Measurements from ENCODE around the gene ARHGAP23. TPM values are rescaled to one million over a fixed set of nuclear protein-coding genes. Genes with fewer than 3 reads are reported as not detected.

Gene ARHGAP23
- total RNA-seq, 1 experiment from 2014 or later, result 83.5 TPM

GRCh38 chr17:38561416-38562214 lies 133.4 kb downstream of the ARHGAP23 start:
- no peak for DNase-seq
- H3K9me3 Mint-ChIP-seq (ENCODE audit: unreplicated experiment), result no peaks in the 10 kb centered on the region
- Histone ChIP-seq H3K4me1 (peaks cover 13% of the 10 kb centered on the region), H3K9me3 (no peaks in the 10 kb centered on the region), H3K36me3 (ENCODE audit: control insufficient read depth, insufficient read depth, low read length) (no peaks in the 10 kb centered on the region; the same call in 1 of the 2 replicates), H3K4me3 (ENCODE audit: low read depth, low read length) (no peak overlapping the region), H3K27me3 (replicated peaks; ENCODE audit: control insufficient read depth, insufficient read depth, low read length) (no peaks in the 10 kb centered on the region)
- no peaks in the 10 kb centered on the region for H3K4me1 Mint-ChIP-seq (ENCODE audit: low read depth, unreplicated experiment)
- peaks cover 22% of the 10 kb centered on the region for H3K36me3 Mint-ChIP-seq (ENCODE audit: insufficient read depth, unreplicated experiment)
- intact Hi-C loops (cut with micrococcal nuclease; ENCODE audit: unreplicated experiment), result no loop called here
- no peaks in the 10 kb centered on the region for H3K27me3 Mint-ChIP-seq (ENCODE audit: insufficient read depth, unreplicated experiment)
- no peak for TF ChIP-seq CTCF (IDR thresholded peaks at IDR 0.05; ENCODE audit: insufficient read depth in 1 of 2, low read depth in 1 of 2, low read length in 1 of 2, severe bottlenecking in 1 of 2, unreplicated experiment in 1 of 2)
- H3K27ac Mint-ChIP-seq (ENCODE audit: unreplicated experiment), result no peak overlapping the region
- POLR2A ChIA-PET, result no interaction called here
- H3K4me3 Mint-ChIP-seq (ENCODE audit: unreplicated experiment), result no peak overlapping the region
- CTCF ChIA-PET, result interaction anchor here (0.6 to 1.4 kb wide), 5 partner anchors 23 to 106 kb away, joined by 3 to 5 read pairs (median 4); no protein-coding TSS in a partner anchor
- BruUV-seq (replicated peaks), result no TSS peak

Other genes starting within 250 kb of the ARHGAP23 start
- not detected in 2 replicates for gene TBC1D3, start 235.9 kb upstream of the ARHGAP23 start, total RNA-seq (2022)
- gene MRPL45, start 131.3 kb upstream of the ARHGAP23 start, total RNA-seq (2022), result 82.7 and 83.6 TPM in 2 replicates
- 0.05 TPM in 1 of 2 replicates, not detected in the other for gene GPR179, start 84.5 kb upstream of the ARHGAP23 start, total RNA-seq (2022)
- gene SOCS7, start 76.6 kb upstream of the ARHGAP23 start, total RNA-seq (2022), result 29.2 and 32.4 TPM in 2 replicates
- 23.6 and 25.8 TPM in 2 replicates for gene SRCIN1, start 177.5 kb downstream of the ARHGAP23 start, total RNA-seq (2022)
- gene EPOP, start 246.5 kb downstream of the ARHGAP23 start, total RNA-seq (2022), result 17.1 and 19.1 TPM in 2 replicates